ENCODE results near the gene EHD4.

EHD4 gene

GRCh38 chr15:41949401-41950126 lies 22.8 kb downstream of the EHD4 start:
- Histone ChIP-seq H3K36me3 (ENCODE audit: control insufficient read depth, low read depth, low read length) (peaks cover 22% of the 10 kb centered on the region), H3K4me3 (ENCODE audit: low read length) (no peak overlapping the region), H3K4me1 (ENCODE audit: control insufficient read depth, low read depth, low read length) (peaks cover 6% of the 10 kb centered on the region), H3K27me3 (ENCODE audit: control insufficient read depth, insufficient read depth, low read length) (no peaks in the 10 kb centered on the region), H3K27ac (ENCODE audit: low read length) (no peak overlapping the region), H3K9ac (ENCODE audit: low read length) (no peak overlapping the region), H3K9me3 (ENCODE audit: control insufficient read depth, low read depth, low read length) (no peaks in the 10 kb centered on the region)

- Histone ChIP-seq H3K27ac (ENCODE audit: low read length) (no peak overlapping the region), H3K9ac (ENCODE audit: low read length) (no peak overlapping the region), H3K4me1 (ENCODE audit: control insufficient read depth, low read depth, low read length) (peaks cover 6% of the 10 kb centered on the region), H3K36me3 (ENCODE audit: control insufficient read depth, low read depth, low read length) (peaks cover 19% of the 10 kb centered on the region), H3K9me3 (ENCODE audit: control insufficient read depth, low read depth, low read length) (no peaks in the 10 kb centered on the region), H3K4me3 (ENCODE audit: low read length) (no peak overlapping the region), H3K27me3 (ENCODE audit: control insufficient read depth, insufficient read depth, low read length) (no peaks in the 10 kb centered on the region)
Observed at GRCh38 chr15:41948490-41948889, 23.9 kb downstream of the EHD4 start.

GRCh38 chr15:41946970-41947369 lies 25.4 kb downstream of the EHD4 start:
- no peaks in the 10 kb centered on the region for H3K27me3 ChIP-seq (ENCODE audit: control insufficient read depth, insufficient read depth, low read length)
- peaks cover 6% of the 10 kb centered on the region for H3K4me1 ChIP-seq (ENCODE audit: control insufficient read depth, low read depth, low read length)
- no peak overlapping the region for H3K27ac ChIP-seq (ENCODE audit: low read length)
- H3K36me3 ChIP-seq (ENCODE audit: control insufficient read depth, low read depth, low read length) = peaks cover 5% of the 10 kb centered on the region
- no peak overlapping the region for H3K4me3 ChIP-seq (ENCODE audit: low read length)
- H3K9me3 ChIP-seq (ENCODE audit: control insufficient read depth, low read depth, low read length) = no peaks in the 10 kb centered on the region
- H3K9ac ChIP-seq (ENCODE audit: low read length) = no peak overlapping the region

- Histone ChIP-seq H3K9me3 (ENCODE audit: control insufficient read depth, low read depth, low read length) (no peaks in the 10 kb centered on the region), H3K27ac (ENCODE audit: low read length) (no peak overlapping the region), H3K4me3 (ENCODE audit: low read length) (no peak overlapping the region), H3K4me1 (ENCODE audit: control insufficient read depth, low read depth, low read length) (peaks cover 6% of the 10 kb centered on the region), H3K9ac (ENCODE audit: low read length) (no peak overlapping the region), H3K36me3 (ENCODE audit: control insufficient read depth, low read depth, low read length) (no peaks in the 10 kb centered on the region), H3K27me3 (ENCODE audit: control insufficient read depth, insufficient read depth, low read length) (no peaks in the 10 kb centered on the region)
Observed at GRCh38 chr15:41945731-41946130, 26.6 kb downstream of the EHD4 start.

GRCh38 chr15:41945221-41945620 lies 27.1 kb downstream of the EHD4 start:
- peaks cover 3% of the 10 kb centered on the region for H3K36me3 ChIP-seq (ENCODE audit: control insufficient read depth, low read depth, low read length)
- H3K4me1 ChIP-seq (ENCODE audit: control insufficient read depth, low read depth, low read length) = peaks cover 5% of the 10 kb centered on the region
- H3K9me3 ChIP-seq (ENCODE audit: control insufficient read depth, low read depth, low read length) = no peaks in the 10 kb centered on the region
- H3K27ac ChIP-seq (ENCODE audit: low read length) = no peak overlapping the region
- H3K9ac ChIP-seq (ENCODE audit: low read length) = no peak overlapping the region
- no peaks in the 10 kb centered on the region for H3K27me3 ChIP-seq (ENCODE audit: control insufficient read depth, insufficient read depth, low read length)
- H3K4me3 ChIP-seq (ENCODE audit: low read length) = no peak overlapping the region

- no peak overlapping the region for H3K4me3 ChIP-seq (ENCODE audit: low read length)
- H3K36me3 ChIP-seq (ENCODE audit: control insufficient read depth, low read depth, low read length) = peaks cover 6% of the 10 kb centered on the region
- no peaks in the 10 kb centered on the region for H3K9me3 ChIP-seq (ENCODE audit: control insufficient read depth, low read depth, low read length)
- no peaks in the 10 kb centered on the region for H3K4me1 ChIP-seq (ENCODE audit: control insufficient read depth, low read depth, low read length)
- no peaks in the 10 kb centered on the region for H3K27me3 ChIP-seq (ENCODE audit: control insufficient read depth, insufficient read depth, low read length)
- H3K9ac ChIP-seq (ENCODE audit: low read length) = no peak overlapping the region
- no peak overlapping the region for H3K27ac ChIP-seq (ENCODE audit: low read length)
Observed at GRCh38 chr15:41944313-41944940, 27.9 kb downstream of the EHD4 start.

GRCh38 chr15:41943543-41944312 lies 28.6 kb downstream of the EHD4 start:
- Histone ChIP-seq H3K9ac (ENCODE audit: low read length) (no peak overlapping the region), H3K27me3 (ENCODE audit: control insufficient read depth, insufficient read depth, low read length) (no peaks in the 10 kb centered on the region), H3K36me3 (ENCODE audit: control insufficient read depth, low read depth, low read length) (peaks cover 6% of the 10 kb centered on the region), H3K9me3 (ENCODE audit: control insufficient read depth, low read depth, low read length) (no peaks in the 10 kb centered on the region), H3K27ac (ENCODE audit: low read length) (no peak overlapping the region), H3K4me3 (ENCODE audit: low read length) (no peak overlapping the region), H3K4me1 (ENCODE audit: control insufficient read depth, low read depth, low read length) (no peaks in the 10 kb centered on the region)

- Histone ChIP-seq H3K36me3 (ENCODE audit: control insufficient read depth, low read depth, low read length) (peaks cover 6% of the 10 kb centered on the region), H3K27ac (ENCODE audit: low read length) (no peak overlapping the region), H3K4me1 (ENCODE audit: control insufficient read depth, low read depth, low read length) (no peaks in the 10 kb centered on the region), H3K4me3 (ENCODE audit: low read length) (no peak overlapping the region), H3K9me3 (ENCODE audit: control insufficient read depth, low read depth, low read length) (no peaks in the 10 kb centered on the region), H3K27me3 (ENCODE audit: control insufficient read depth, insufficient read depth, low read length) (no peaks in the 10 kb centered on the region), H3K9ac (ENCODE audit: low read length) (no peak overlapping the region)
Observed at GRCh38 chr15:41942886-41943285, 29.5 kb downstream of the EHD4 start.

- no peaks in the 10 kb centered on the region for H3K9me3 ChIP-seq (ENCODE audit: control insufficient read depth, low read depth, low read length)
- H3K27me3 ChIP-seq (ENCODE audit: control insufficient read depth, insufficient read depth, low read length) = no peaks in the 10 kb centered on the region
- H3K9ac ChIP-seq (ENCODE audit: low read length) = no peak overlapping the region
- H3K4me3 ChIP-seq (ENCODE audit: low read length) = no peak overlapping the region
- no peak overlapping the region for H3K27ac ChIP-seq (ENCODE audit: low read length)
- H3K4me1 ChIP-seq (ENCODE audit: control insufficient read depth, low read depth, low read length) = no peaks in the 10 kb centered on the region
- H3K36me3 ChIP-seq (ENCODE audit: control insufficient read depth, low read depth, low read length) = peaks cover 6% of the 10 kb centered on the region
Observed at GRCh38 chr15:41941644-41942415, 30.5 kb downstream of the EHD4 start.

GRCh38 chr15:41940441-41940857 lies 31.9 kb downstream of the EHD4 start:
- H3K9ac ChIP-seq (ENCODE audit: low read length) = no peak overlapping the region
- H3K9me3 ChIP-seq (ENCODE audit: control insufficient read depth, low read depth, low read length) = no peaks in the 10 kb centered on the region
- H3K36me3 ChIP-seq (ENCODE audit: control insufficient read depth, low read depth, low read length) = peaks cover 6% of the 10 kb centered on the region
- no peaks in the 10 kb centered on the region for H3K4me1 ChIP-seq (ENCODE audit: control insufficient read depth, low read depth, low read length)
- H3K27ac ChIP-seq (ENCODE audit: low read length) = no peak overlapping the region
- H3K4me3 ChIP-seq (ENCODE audit: low read length) = no peak overlapping the region
- no peaks in the 10 kb centered on the region for H3K27me3 ChIP-seq (ENCODE audit: control insufficient read depth, insufficient read depth, low read length)

- Histone ChIP-seq H3K9me3 (ENCODE audit: control insufficient read depth, low read depth, low read length) (no peaks in the 10 kb centered on the region), H3K4me3 (ENCODE audit: low read length) (no peak overlapping the region), H3K4me1 (ENCODE audit: control insufficient read depth, low read depth, low read length) (no peaks in the 10 kb centered on the region), H3K27me3 (ENCODE audit: control insufficient read depth, insufficient read depth, low read length) (no peaks in the 10 kb centered on the region), H3K36me3 (ENCODE audit: control insufficient read depth, low read depth, low read length) (peaks cover 6% of the 10 kb centered on the region), H3K27ac (ENCODE audit: low read length) (no peak overlapping the region), H3K9ac (ENCODE audit: low read length) (no peak overlapping the region)
Observed at GRCh38 chr15:41939986-41940385, 32.4 kb downstream of the EHD4 start.

All from iPS-18a (cell line).